ENCODE data around the gene HSH2D.

Gene HSH2D

GRCh38 chr19:16180611-16181010, 37.1 kb downstream of the HSH2D start:
- H3K27ac ChIP-seq (ENCODE audit: low read depth, low read length): no peak overlapping the region
- H3K9ac ChIP-seq (ENCODE audit: low read length): no peak overlapping the region
- H3K27me3 ChIP-seq (ENCODE audit: control insufficient read depth, insufficient read depth, low read length): no peaks in the 10 kb centered on the region
- H3K4me1 ChIP-seq (ENCODE audit: control insufficient read depth, insufficient read depth, low read length): no peaks in the 10 kb centered on the region
- H3K9me3 ChIP-seq (ENCODE audit: control insufficient read depth, insufficient read depth, low read depth, low read length): 0 out of 2 replicates have a peak, but pooled peaks cover 2% of the 10 kb centered on the region
- H3K36me3 ChIP-seq (ENCODE audit: control insufficient read depth, insufficient read depth, low read length): no peaks in the 10 kb centered on the region
- H3K4me3 ChIP-seq (ENCODE audit: low read depth, low read length): no peak overlapping the region

GRCh38 chr19:16184665-16185122, 41.2 kb downstream of the HSH2D start:
- peaks cover 23% of the 10 kb centered on the region for H3K36me3 ChIP-seq (ENCODE audit: control insufficient read depth, insufficient read depth, low read length)
- H3K4me1 ChIP-seq (ENCODE audit: control insufficient read depth, insufficient read depth, low read length): no peaks in the 10 kb centered on the region
- no peak overlapping the region for H3K27ac ChIP-seq (ENCODE audit: low read depth, low read length)
- no peaks in the 10 kb centered on the region for H3K27me3 ChIP-seq (ENCODE audit: control insufficient read depth, insufficient read depth, low read length)
- no peaks in the 10 kb centered on the region for H3K9me3 ChIP-seq (ENCODE audit: control insufficient read depth, insufficient read depth, low read depth, low read length)
- H3K4me3 ChIP-seq (ENCODE audit: low read depth, low read length): peak overlapping the region; percentile 96
- peak overlapping the region; percentile 53 for H3K9ac ChIP-seq (ENCODE audit: low read length)

GRCh38 chr19:16185123-16185767, 41.8 kb downstream of the HSH2D start, which contains the start of gene FAM32A:
Gene FAM32A, plus strand, starts transcription at chr19:16185410. Its CDS starts 33 bp downstream, at chr19:16185443.
- H3K36me3 ChIP-seq (ENCODE audit: control insufficient read depth, insufficient read depth, low read length): peaks cover 29% of the 10 kb centered on the region
- no peaks in the 10 kb centered on the region for H3K9me3 ChIP-seq (ENCODE audit: control insufficient read depth, insufficient read depth, low read depth, low read length)
- peak within 1 kb of the TSS; percentile 98 for H3K9ac ChIP-seq (ENCODE audit: low read length)
- H3K4me3 ChIP-seq (ENCODE audit: low read depth, low read length): peak within 1 kb of the TSS; percentile 96
- peak within 1 kb of the TSS; percentile 85 for H3K27ac ChIP-seq (ENCODE audit: low read depth, low read length)
- H3K27me3 ChIP-seq (ENCODE audit: control insufficient read depth, insufficient read depth, low read length): no peaks in the 10 kb centered on the region
- no peaks in the 10 kb centered on the region for H3K4me1 ChIP-seq (ENCODE audit: control insufficient read depth, insufficient read depth, low read length)

GRCh38 chr19:16185768-16186123, 42.3 kb downstream of the HSH2D start:
- Histone ChIP-seq H3K4me1 (ENCODE audit: control insufficient read depth, insufficient read depth, low read length) (no peaks in the 10 kb centered on the region), H3K4me3 (ENCODE audit: low read depth, low read length) (peak overlapping the region; percentile 96), H3K27me3 (ENCODE audit: control insufficient read depth, insufficient read depth, low read length) (no peaks in the 10 kb centered on the region), H3K36me3 (ENCODE audit: control insufficient read depth, insufficient read depth, low read length) (peaks cover 34% of the 10 kb centered on the region), H3K9me3 (ENCODE audit: control insufficient read depth, insufficient read depth, low read depth, low read length) (no peaks in the 10 kb centered on the region), H3K9ac (ENCODE audit: low read length) (peak overlapping the region; percentile 98), H3K27ac (ENCODE audit: low read depth, low read length) (peak overlapping the region; percentile 85; the same call in 1 of the 2 replicates)

- Histone ChIP-seq H3K9ac (ENCODE audit: low read length) (no peak overlapping the region), H3K9me3 (ENCODE audit: control insufficient read depth, insufficient read depth, low read depth, low read length) (no peaks in the 10 kb centered on the region), H3K27ac (ENCODE audit: low read depth, low read length) (no peak overlapping the region), H3K4me1 (ENCODE audit: control insufficient read depth, insufficient read depth, low read length) (no peaks in the 10 kb centered on the region), H3K36me3 (ENCODE audit: control insufficient read depth, insufficient read depth, low read length) (peaks cover 49% of the 10 kb centered on the region), H3K27me3 (ENCODE audit: control insufficient read depth, insufficient read depth, low read length) (no peaks in the 10 kb centered on the region), H3K4me3 (ENCODE audit: low read depth, low read length) (no peak overlapping the region)
Measured at GRCh38 chr19:16188521-16188920, 45.0 kb downstream of the HSH2D start.

- no peaks in the 10 kb centered on the region for H3K9me3 ChIP-seq (ENCODE audit: control insufficient read depth, insufficient read depth, low read depth, low read length)
- no peak overlapping the region for H3K9ac ChIP-seq (ENCODE audit: low read length)
- H3K4me1 ChIP-seq (ENCODE audit: control insufficient read depth, insufficient read depth, low read length): no peaks in the 10 kb centered on the region
- H3K27ac ChIP-seq (ENCODE audit: low read depth, low read length): no peak overlapping the region
- H3K4me3 ChIP-seq (ENCODE audit: low read depth, low read length): no peak overlapping the region
- H3K36me3 ChIP-seq (ENCODE audit: control insufficient read depth, insufficient read depth, low read length): peaks cover 49% of the 10 kb centered on the region
- H3K27me3 ChIP-seq (ENCODE audit: control insufficient read depth, insufficient read depth, low read length): no peaks in the 10 kb centered on the region
Measured at GRCh38 chr19:16190198-16190597, 46.7 kb downstream of the HSH2D start.

- no peaks in the 10 kb centered on the region for H3K9me3 ChIP-seq (ENCODE audit: control insufficient read depth, insufficient read depth, low read depth, low read length)
Measured at GRCh38 chr19:16190736-16191135, 47.3 kb downstream of the HSH2D start.

GRCh38 chr19:16191216-16191908, 47.9 kb downstream of the HSH2D start:
- Histone ChIP-seq H3K27ac (ENCODE audit: low read depth, low read length) (no peak overlapping the region), H3K9me3 (ENCODE audit: control insufficient read depth, insufficient read depth, low read depth, low read length) (no peaks in the 10 kb centered on the region)

More at GRCh38 chr19:16190736-16191135, 47.3 kb downstream of the HSH2D start:
- Histone ChIP-seq H3K27ac (ENCODE audit: low read depth, low read length) (no peak overlapping the region), H3K4me1 (ENCODE audit: control insufficient read depth, insufficient read depth, low read length) (no peaks in the 10 kb centered on the region), H3K9ac (ENCODE audit: low read length) (no peak overlapping the region), H3K27me3 (ENCODE audit: control insufficient read depth, insufficient read depth, low read length) (no peaks in the 10 kb centered on the region), H3K36me3 (ENCODE audit: control insufficient read depth, insufficient read depth, low read length) (peaks cover 49% of the 10 kb centered on the region), H3K4me3 (ENCODE audit: low read depth, low read length) (no peak overlapping the region)

GRCh38 chr19:16193466-16193865, 50.0 kb downstream of the HSH2D start:
- H3K9ac ChIP-seq (ENCODE audit: low read length): no peak overlapping the region
- peaks cover 35% of the 10 kb centered on the region for H3K36me3 ChIP-seq (ENCODE audit: control insufficient read depth, insufficient read depth, low read length)
- H3K4me3 ChIP-seq (ENCODE audit: low read depth, low read length): no peak overlapping the region
- H3K27me3 ChIP-seq (ENCODE audit: control insufficient read depth, insufficient read depth, low read length): no peaks in the 10 kb centered on the region
- peaks cover 7% of the 10 kb centered on the region; the same call in 1 of the 2 replicates for H3K4me1 ChIP-seq (ENCODE audit: control insufficient read depth, insufficient read depth, low read length)
- no peak overlapping the region for H3K27ac ChIP-seq (ENCODE audit: low read depth, low read length)
- H3K9me3 ChIP-seq (ENCODE audit: control insufficient read depth, insufficient read depth, low read depth, low read length): no peaks in the 10 kb centered on the region

More at GRCh38 chr19:16191216-16191908, 47.9 kb downstream of the HSH2D start:
- Histone ChIP-seq H3K9ac (ENCODE audit: low read length) (no peak overlapping the region), H3K27me3 (ENCODE audit: control insufficient read depth, insufficient read depth, low read length) (no peaks in the 10 kb centered on the region), H3K4me3 (ENCODE audit: low read depth, low read length) (no peak overlapping the region), H3K4me1 (ENCODE audit: control insufficient read depth, insufficient read depth, low read length) (no peaks in the 10 kb centered on the region), H3K36me3 (ENCODE audit: control insufficient read depth, insufficient read depth, low read length) (peaks cover 49% of the 10 kb centered on the region)

GRCh38 chr19:16197188-16197621, 53.7 kb downstream of the HSH2D start:
- Histone ChIP-seq H3K9me3 (ENCODE audit: control insufficient read depth, insufficient read depth, low read depth, low read length) (no peaks in the 10 kb centered on the region), H3K4me1 (ENCODE audit: control insufficient read depth, insufficient read depth, low read length) (peaks cover 9% of the 10 kb centered on the region; the same call in 1 of the 2 replicates), H3K27me3 (ENCODE audit: control insufficient read depth, insufficient read depth, low read length) (no peaks in the 10 kb centered on the region), H3K4me3 (ENCODE audit: low read depth, low read length) (peak overlapping the region; percentile 85), H3K36me3 (ENCODE audit: control insufficient read depth, insufficient read depth, low read length) (peaks cover 8% of the 10 kb centered on the region), H3K27ac (ENCODE audit: low read depth, low read length) (no peak overlapping the region), H3K9ac (ENCODE audit: low read length) (peak overlapping the region; percentile 54)
